H9 (cell line): ENCODE data around the gene UCKL1. TPM values are rescaled to one million over a fixed set of nuclear protein-coding genes. Genes with fewer than 3 reads are reported as not detected.

Experiments used
- DNase-seq: peaks from one replicate; pipeline ENCODE4 v3.0.0-alpha.2; 2017
- H2AFZ ChIP-seq: one replicate; pipeline ENCODE4 v1.6.1; 2013; ENCODE audit warnings: mild to moderate bottlenecking, low read length, control low read depth, moderate library complexity
- H2AK5ac ChIP-seq: 2 replicates; pipeline ENCODE4 v1.6.1; 2013; ENCODE audit warnings: low read length, control low read depth, mixed read lengths; ENCODE audit not compliant: insufficient read length
- H2BK120ac ChIP-seq: one replicate; pipeline ENCODE4 v1.6.1; 2013; ENCODE audit warnings: low read depth, mild to moderate bottlenecking, low read length, control low read depth, inconsistent platforms; ENCODE audit not compliant: poor library complexity, severe bottlenecking
- H2BK12ac ChIP-seq: 2 replicates; pipeline ENCODE4 v1.6.1; 2013; ENCODE audit warnings: low read length, control low read depth, mixed read lengths, low read depth; ENCODE audit not compliant: insufficient read length
- H2BK15ac ChIP-seq: 2 replicates; pipeline ENCODE4 v1.6.1; 2013; ENCODE audit warnings: low read depth, low read length, control low read depth
- H2BK20ac ChIP-seq: one replicate; pipeline ENCODE4 v1.6.1; 2013; ENCODE audit warnings: low read depth, mild to moderate bottlenecking, low read length, control low read depth, inconsistent platforms; ENCODE audit not compliant: poor library complexity, severe bottlenecking
- H2BK5ac ChIP-seq: 2 replicates; pipeline ENCODE4 v1.6.1; 2013; ENCODE audit warnings: low read length, control low read depth, mixed read lengths; ENCODE audit not compliant: insufficient read length
- H3K14ac ChIP-seq: 2 replicates; pipeline ENCODE4 v1.6.1; 2013; ENCODE audit warnings: low read length, control low read depth; ENCODE audit not compliant: insufficient read depth
- H3K18ac ChIP-seq: 2 replicates; pipeline ENCODE4 v1.6.1; 2013; ENCODE audit warnings: low read depth, mild to moderate bottlenecking, mixed read lengths, low read length, control low read depth; ENCODE audit not compliant: insufficient read length
- H3K23ac ChIP-seq: 2 replicates; pipeline ENCODE4 v1.6.1; 2013; ENCODE audit warnings: low read length, control low read depth, mixed read lengths, low read depth; ENCODE audit not compliant: insufficient read length
- H3K23me2 ChIP-seq: 2 replicates; pipeline ENCODE4 v1.6.1; 2013; ENCODE audit warnings: low read depth, mild to moderate bottlenecking, mixed read lengths, low read length, control low read depth; ENCODE audit not compliant: insufficient read length, poor library complexity, severe bottlenecking
- H3K27ac ChIP-seq: 2 replicates; pipeline ENCODE4 v1.5.1; 2013; ENCODE audit warnings: low read length, control low read depth, mixed read lengths, low read depth; ENCODE audit not compliant: insufficient read length
- H3K27me3 ChIP-seq: 2 replicates; pipeline ENCODE4 v1.6.1; 2013; ENCODE audit warnings: low read length, control low read depth, inconsistent platforms; ENCODE audit not compliant: insufficient read depth
- H3K4ac ChIP-seq: 2 replicates; pipeline ENCODE4 v1.6.1; 2013; ENCODE audit warnings: low read depth, mild to moderate bottlenecking, control low read depth, inconsistent platforms, low read length, moderate library complexity
- H3K4me1 ChIP-seq: 2 replicates; pipeline ENCODE4 v1.6.1; 2013; ENCODE audit warnings: low read length, control low read depth, inconsistent platforms; ENCODE audit not compliant: insufficient read depth
- H3K4me2 ChIP-seq: 2 replicates; pipeline ENCODE4 v1.6.1; 2013; ENCODE audit warnings: low read length, control low read depth, mixed read lengths; ENCODE audit not compliant: insufficient read length, insufficient read depth
- H3K56ac ChIP-seq: 2 replicates; pipeline ENCODE4 v1.6.1; 2013; ENCODE audit warnings: low read depth, mild to moderate bottlenecking, mixed read lengths, low read length, control low read depth; ENCODE audit not compliant: insufficient read length
- H3K79me1 ChIP-seq: 2 replicates; pipeline ENCODE4 v1.6.1; 2013; ENCODE audit warnings: low read depth, mild to moderate bottlenecking, moderate library complexity, low read length, control low read depth, inconsistent platforms; ENCODE audit not compliant: insufficient read depth, poor library complexity, severe bottlenecking
- H3K79me2 ChIP-seq: 2 replicates; pipeline ENCODE4 v1.6.1; 2013; ENCODE audit warnings: low read length, control low read depth, inconsistent platforms; ENCODE audit not compliant: insufficient read depth
- H3K9ac ChIP-seq: 2 replicates; pipeline ENCODE4 v1.6.1; 2013; ENCODE audit warnings: low read length, control low read depth, mixed read lengths; ENCODE audit not compliant: insufficient read length; ENCODE audit errors: extremely low read depth
- H3K9me3 ChIP-seq: one replicate; pipeline ENCODE4 v1.6.1; 2013; ENCODE audit warnings: low read depth, low read length, inconsistent platforms; ENCODE audit not compliant: control insufficient read depth
- H3T11ph ChIP-seq: one replicate; pipeline ENCODE4 v1.6.1; 2013; ENCODE audit warnings: mild to moderate bottlenecking, low read length, control low read depth, inconsistent platforms
- H4K20me1 ChIP-seq: one replicate; pipeline ENCODE4 v1.6.1; 2013; ENCODE audit not compliant: control insufficient read depth, insufficient read length, insufficient read depth
- H4K5ac ChIP-seq: 2 replicates; pipeline ENCODE4 v1.6.1; 2013; ENCODE audit warnings: low read depth, mild to moderate bottlenecking, mixed read lengths, low read length, control low read depth; ENCODE audit not compliant: insufficient read length
- H4K8ac ChIP-seq: replicated peaks from 2 replicates; pipeline ENCODE4 v1.6.1; 2013; ENCODE audit warnings: low read length, control low read depth, mixed read lengths, low read depth; ENCODE audit not compliant: insufficient read length
- H4K91ac ChIP-seq: 2 replicates; pipeline ENCODE4 v1.6.1; 2013; ENCODE audit warnings: low read depth, mild to moderate bottlenecking, moderate library complexity, mixed read lengths, low read length, control low read depth; ENCODE audit not compliant: insufficient read length
- H3K27ac Mint-ChIP-seq, 3 experiments: 2 replicates in 2 of 3; 3 replicates in 1 of 3; pipeline ENCODE4 v1.8.0; 2020 to 2021; ENCODE audit warnings: mixed read lengths in 3 of 3, mild to moderate bottlenecking in 1 of 3, moderate library complexity in 1 of 3
- H3K27me3 Mint-ChIP-seq: 2 replicates; pipeline ENCODE4 v1.8.0; 2021; ENCODE audit warnings: low read depth, mild to moderate bottlenecking, moderate library complexity, mixed read lengths
- H3K36me3 Mint-ChIP-seq, 3 experiments: 2 replicates in 2 of 3; 3 replicates in 1 of 3; pipeline ENCODE4 v1.8.0; 2020 to 2021; ENCODE audit warnings: low read depth in 3 of 3, mixed read lengths in 3 of 3; ENCODE audit not compliant: insufficient read depth in 1 of 3
- H3K4me1 Mint-ChIP-seq, 2 experiments: 2 replicates each; pipeline ENCODE4 v1.8.0; 2020; ENCODE audit warnings: mixed read lengths in 2 of 2
- H3K4me3 Mint-ChIP-seq, 2 experiments: 2 replicates in 1 of 2; 3 replicates in 1 of 2; pipeline ENCODE4 v1.8.0; 2020 to 2021; ENCODE audit warnings: mild to moderate bottlenecking in 2 of 2, mixed read lengths in 2 of 2, moderate library complexity in 1 of 2
- H3K9me3 Mint-ChIP-seq, 2 experiments: 2 replicates in 1 of 2; 3 replicates in 1 of 2; pipeline ENCODE4 v1.8.0; 2020; ENCODE audit warnings: mild to moderate bottlenecking in 2 of 2, mixed read lengths in 2 of 2, moderate library complexity in 1 of 2
- WGBS: extraction: QIAGEN DNeasy Blood & Tissue Kit; methylation state at CpG from one replicate; pipeline ENCODE4 v1.1.7; 2013; ENCODE audit warnings: missing lambda C conversion rate, low lambda C conversion rate, mixed read lengths; ENCODE audit not compliant: insufficient read length; ENCODE audit errors: extremely low coverage; 5-methylcytosine and 5-hydroxymethylcytosine counted together
- total RNA-seq: library from RNA; stranded (reverse); gene quantifications from 2 replicates; pipeline ENCODE4 v1.2.1, GENCODE V29; 2021
- TF ChIP-seq, protein P1 (sequence below): fragments of 200-600 bp; sonication (generic); conservative IDR thresholded peaks from 3 replicates; pipeline ENCODE4 v1.8.0; 2021; ENCODE audit warnings: antibody characterized with exemption, mild to moderate bottlenecking

The UCKL1 gene
- total RNA-seq, 1 experiment from 2014 or later: 40.9 TPM

- no peak overlapping the region for H2AFZ ChIP-seq
- no peak overlapping the region for H3K14ac ChIP-seq
- H3T11ph ChIP-seq: no peak overlapping the region
- H3K27me3 ChIP-seq: no peaks in the 10 kb centered on the region; the same call in 1 of the 2 replicates
- H3K56ac ChIP-seq: no peak overlapping the region
- H3K9ac ChIP-seq: no peak overlapping the region
- Mint-ChIP-seq H3K9me3 (peaks cover 2 to 8% of the 10 kb centered on the region in 2 experiments; a peak in 3 of 5 replicates), H3K36me3 (peaks cover 6 to 31% (median 22%) of the 10 kb centered on the region in 3 experiments), H3K4me1 (peaks cover 18 to 23% of the 10 kb centered on the region in 2 experiments), H3K4me3 (peak overlapping the region; percentile 64 to 80), H3K27ac (no peak overlapping the region), H3K27me3 (peaks cover 14% of the 10 kb centered on the region)
- TF ChIP-seq, protein P1, sequence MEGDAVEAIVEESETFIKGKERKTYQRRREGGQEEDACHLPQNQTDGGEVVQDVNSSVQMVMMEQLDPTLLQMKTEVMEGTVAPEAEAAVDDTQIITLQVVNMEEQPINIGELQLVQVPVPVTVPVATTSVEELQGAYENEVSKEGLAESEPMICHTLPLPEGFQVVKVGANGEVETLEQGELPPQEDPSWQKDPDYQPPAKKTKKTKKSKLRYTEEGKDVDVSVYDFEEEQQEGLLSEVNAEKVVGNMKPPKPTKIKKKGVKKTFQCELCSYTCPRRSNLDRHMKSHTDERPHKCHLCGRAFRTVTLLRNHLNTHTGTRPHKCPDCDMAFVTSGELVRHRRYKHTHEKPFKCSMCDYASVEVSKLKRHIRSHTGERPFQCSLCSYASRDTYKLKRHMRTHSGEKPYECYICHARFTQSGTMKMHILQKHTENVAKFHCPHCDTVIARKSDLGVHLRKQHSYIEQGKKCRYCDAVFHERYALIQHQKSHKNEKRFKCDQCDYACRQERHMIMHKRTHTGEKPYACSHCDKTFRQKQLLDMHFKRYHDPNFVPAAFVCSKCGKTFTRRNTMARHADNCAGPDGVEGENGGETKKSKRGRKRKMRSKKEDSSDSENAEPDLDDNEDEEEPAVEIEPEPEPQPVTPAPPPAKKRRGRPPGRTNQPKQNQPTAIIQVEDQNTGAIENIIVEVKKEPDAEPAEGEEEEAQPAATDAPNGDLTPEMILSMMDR: no peak
- no peak overlapping the region for H3K4ac ChIP-seq
- H2BK5ac ChIP-seq: no peak overlapping the region
- no peak overlapping the region for H4K8ac ChIP-seq
- DNase-seq: no peak
- no peaks in the 10 kb centered on the region for H4K20me1 ChIP-seq
- H3K23me2 ChIP-seq: peaks cover 11% of the 10 kb centered on the region
- no peak overlapping the region for H2BK20ac ChIP-seq
- peaks cover 26% of the 10 kb centered on the region for H3K9me3 ChIP-seq
- no peak overlapping the region for H4K5ac ChIP-seq
- H3K79me2 ChIP-seq: no peaks in the 10 kb centered on the region
- no peak overlapping the region for H3K27ac ChIP-seq
- no peak overlapping the region for H4K91ac ChIP-seq
- H2BK120ac ChIP-seq: no peak overlapping the region
- no peak overlapping the region for H3K18ac ChIP-seq
- no peak overlapping the region for H2BK15ac ChIP-seq
- H2BK12ac ChIP-seq: no peak overlapping the region
- no CpG with 5 or more reads among the region's 5 CpGs for WGBS
- H3K4me2 ChIP-seq: no peak overlapping the region
- no peaks in the 10 kb centered on the region for H3K79me1 ChIP-seq
- H3K23ac ChIP-seq: no peak overlapping the region
- no peaks in the 10 kb centered on the region; the same call in 1 of the 2 replicates for H3K4me1 ChIP-seq
- no peak overlapping the region for H2AK5ac ChIP-seq
Observed at GRCh38 chr20:63970714-63971431, 14.7 kb upstream of the UCKL1 start.
